Measurements from ENCODE around the gene ANAPC13.

Gene ANAPC13

GRCh38 chr3:134485718-134486576 is at the start of gene ANAPC13, which contains the start of gene CEP63:
ANAPC13 (minus strand) TSS chr3:134485985; CDS start chr3:134482904, 3,081 bp downstream.
CEP63 (plus strand) TSS chr3:134486057; CDS start chr3:134495321, 9,264 bp downstream.
- peak; percentile 90 for DNase-seq (ENCODE audit: low read depth)

GRCh38 chr3:134535186-134535970 is 49.6 kb upstream of the ANAPC13 start:
- DNase-seq (ENCODE audit: low read depth), result no peak

- DNase-seq (ENCODE audit: low read depth), result no peak
These were observed 47.7 kb upstream of the ANAPC13 start for GRCh38 chr3:134533493-134533892.

GRCh38 chr3:134527538-134528186 is 41.9 kb upstream of the ANAPC13 start:
- no peak for DNase-seq (ENCODE audit: low read depth)

GRCh38 chr3:134527037-134527436 is 41.3 kb upstream of the ANAPC13 start:
- no peak for DNase-seq (ENCODE audit: low read depth)

GRCh38 chr3:134526319-134526718 is 40.5 kb upstream of the ANAPC13 start:
- no peak for DNase-seq (ENCODE audit: low read depth)

GRCh38 chr3:134525293-134525692 is 39.5 kb upstream of the ANAPC13 start:
- no peak for DNase-seq (ENCODE audit: low read depth)

- DNase-seq (ENCODE audit: low read depth), result no peak
These were observed 36.8 kb upstream of the ANAPC13 start for GRCh38 chr3:134522541-134522940.

GRCh38 chr3:134517791-134518190 is 32.0 kb upstream of the ANAPC13 start:
- DNase-seq (ENCODE audit: low read depth), result no peak

GRCh38 chr3:134516905-134517304 is 31.1 kb upstream of the ANAPC13 start:
- no peak for DNase-seq (ENCODE audit: low read depth)

GRCh38 chr3:134511500-134511899 is 25.7 kb upstream of the ANAPC13 start:
- DNase-seq (ENCODE audit: low read depth), result no peak

GRCh38 chr3:134505485-134505884 is 19.7 kb upstream of the ANAPC13 start:
- no peak for DNase-seq (ENCODE audit: low read depth)

GRCh38 chr3:134504132-134504531 is 18.3 kb upstream of the ANAPC13 start:
- DNase-seq (ENCODE audit: low read depth), result no peak

- no peak for DNase-seq (ENCODE audit: low read depth)
These were observed 17.5 kb upstream of the ANAPC13 start for GRCh38 chr3:134503266-134503665.

GRCh38 chr3:134496471-134497071 is 10.8 kb upstream of the ANAPC13 start:
- DNase-seq (ENCODE audit: low read depth), result no peak

- DNase-seq (ENCODE audit: low read depth), result no peak
These were observed 10.2 kb upstream of the ANAPC13 start for GRCh38 chr3:134495980-134496379.

- DNase-seq (ENCODE audit: low read depth), result no peak
These were observed 8.7 kb upstream of the ANAPC13 start for GRCh38 chr3:134494495-134494894.

GRCh38 chr3:134487406-134487805 is 1.6 kb upstream of the ANAPC13 start:
- no peak for DNase-seq (ENCODE audit: low read depth)

- no peak for DNase-seq (ENCODE audit: low read depth)
These were observed 824 bp upstream of the ANAPC13 start for GRCh38 chr3:134486577-134487041.

GRCh38 chr3:134485075-134485717 is 589 bp downstream of the ANAPC13 start:
- DNase-seq (ENCODE audit: low read depth), result no peak

GRCh38 chr3:134483195-134483900 is 2.4 kb downstream of the ANAPC13 start:
- DNase-seq (ENCODE audit: low read depth), result no peak

Measured in activated T-cell treated with anti-CD3 and anti-CD28 coated beads for 24 hours (primary cell).